Measurements from ENCODE around the gene SPACA5. TPM values are rescaled to one million over a fixed set of nuclear protein-coding genes. Genes with fewer than 3 reads are reported as not detected.
A peak's percentile ranks its signal among the peaks of the same experiment; 100 is the strongest.
"Not testable (repeated sequence)": the region's sequence is repeated elsewhere in the genome, so short reads cannot be mapped to it uniquely, and the experiment has no call there.

The SPACA5 gene
- total and polyA plus RNA-seq, 2 donors (not counting 3 experiments of a cell fraction or from before 2014, with no cell fraction given): not detected

DNA sequence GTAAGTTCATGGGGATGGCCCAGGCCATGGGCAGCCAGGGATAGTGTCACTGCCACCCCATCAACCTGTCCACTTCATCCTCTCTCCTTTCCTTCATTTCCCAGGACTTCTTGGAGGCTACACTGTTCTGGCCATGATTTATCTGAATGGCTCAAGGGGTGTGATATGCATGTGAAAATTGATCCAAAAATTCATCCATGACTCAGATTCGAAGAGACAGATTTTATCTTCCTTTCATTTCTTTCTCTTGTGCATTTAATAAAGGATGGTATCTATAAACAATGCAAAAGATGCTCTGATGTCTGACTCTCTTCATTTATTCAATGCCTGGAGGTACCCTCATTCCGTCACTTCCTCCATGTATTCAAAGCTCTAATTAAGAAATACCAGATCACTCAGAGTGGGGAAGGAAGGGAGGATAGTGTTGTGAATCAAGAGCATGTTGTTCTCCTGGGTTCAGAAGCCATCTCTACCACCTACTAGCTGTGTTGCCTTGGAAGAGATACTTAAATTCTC is 2.7 kb downstream of the SPACA5 start:
- not testable (repeated sequence) for BruUV-seq (replicated peaks)

DNA sequence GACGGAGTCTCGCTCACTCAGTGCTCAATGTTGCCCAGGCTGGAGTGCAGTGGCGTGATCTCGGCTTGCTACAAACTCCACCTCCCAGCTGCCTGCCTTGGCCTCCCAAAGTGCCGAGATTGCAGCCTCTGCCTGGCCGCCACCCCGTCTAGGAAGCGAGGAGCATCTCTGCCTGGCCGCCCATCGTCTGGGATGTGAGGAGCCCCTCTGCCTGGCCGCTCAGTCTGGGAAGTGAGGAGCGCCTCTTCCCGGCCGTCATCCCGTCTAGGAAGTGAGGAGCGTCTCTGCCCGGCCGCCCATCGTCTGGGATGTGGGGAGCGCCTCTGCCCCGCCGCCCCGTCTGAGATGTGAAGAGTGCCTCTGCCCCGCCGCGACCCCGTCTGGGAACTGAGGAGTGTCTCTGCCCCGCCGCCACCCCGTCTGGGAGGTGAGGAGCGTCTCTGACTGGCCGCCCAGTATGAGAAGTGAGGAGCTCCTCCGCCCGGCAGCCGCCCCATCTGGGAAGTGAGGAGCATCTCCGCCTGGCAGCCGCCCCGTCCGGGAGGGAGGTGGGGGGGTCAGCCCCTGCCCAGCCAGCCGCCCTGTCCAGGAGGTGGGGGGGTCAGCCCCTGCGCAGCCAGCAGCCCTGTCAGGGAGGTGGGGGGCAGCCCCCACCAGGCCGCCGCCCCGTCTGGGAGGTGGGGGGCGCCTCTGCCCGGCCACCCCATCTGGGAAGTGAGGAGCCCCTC is 10.0 kb downstream of the SPACA5 start:
- H3K9me1 ChIP-seq (replicated peaks; ENCODE audit: control insufficient read depth, extremely low read depth, insufficient read depth, low read length); H3K4me1 ChIP-seq (ENCODE audit: control insufficient read depth, extremely low read depth, insufficient read depth, low read length); POLR2A ChIA-PET; FAIRE-seq; H3K4me3 ChIP-seq (replicated peaks in 1 of 3; ENCODE audit: insufficient read depth in 1 of 3, low read depth in 1 of 3, low read length in 3 of 3); H4K20me1 ChIP-seq (replicated peaks; ENCODE audit: control insufficient read depth, extremely low read depth, insufficient read depth, low read length); intact Hi-C loops (cut with micrococcal nuclease); BruUV-seq (replicated peaks); H3K27ac ChIP-seq (ENCODE audit: insufficient read depth, low read depth, low read length); CTCF ChIA-PET; H3K9me3 ChIP-seq (replicated peaks; ENCODE audit: control insufficient read depth, insufficient read depth, low read length); dilution Hi-C loops (cut with MboI; ENCODE audit: extremely low pct_ligation_motif_present, low sequenced_read_pairs); DNase-seq (ENCODE audit: low read depth, low spot score); H3K36me3 ChIP-seq (ENCODE audit: control insufficient read depth in 2 of 2, extremely low read depth in 1 of 2, insufficient read depth in 2 of 2, low read length in 2 of 2); H3K4me2 ChIP-seq (ENCODE audit: insufficient read depth, low read length); H3K27me3 ChIP-seq (ENCODE audit: control insufficient read depth in 2 of 2, insufficient read depth in 2 of 2, low read length in 2 of 2); H3K9ac ChIP-seq (replicated peaks; ENCODE audit: extremely low read depth, insufficient read depth, low read length); H2AFZ ChIP-seq (ENCODE audit: low read depth, low read length); H3K79me2 ChIP-seq (ENCODE audit: control insufficient read depth, insufficient read depth, low read length): not testable (repeated sequence)

More for the DNA sequence above, 2.7 kb downstream of the SPACA5 start:
- dilution Hi-C loops (cut with MboI; ENCODE audit: extremely low pct_ligation_motif_present, low sequenced_read_pairs); DNase-seq (ENCODE audit: low read depth, low spot score); H3K27ac ChIP-seq (ENCODE audit: insufficient read depth, low read depth, low read length); H3K4me3 ChIP-seq (replicated peaks in 1 of 3; ENCODE audit: insufficient read depth in 1 of 3, low read depth in 1 of 3, low read length in 3 of 3); H4K20me1 ChIP-seq (replicated peaks; ENCODE audit: control insufficient read depth, extremely low read depth, insufficient read depth, low read length); H3K9ac ChIP-seq (replicated peaks; ENCODE audit: extremely low read depth, insufficient read depth, low read length); H3K4me1 ChIP-seq (ENCODE audit: control insufficient read depth, extremely low read depth, insufficient read depth, low read length); H3K9me1 ChIP-seq (replicated peaks; ENCODE audit: control insufficient read depth, extremely low read depth, insufficient read depth, low read length); intact Hi-C loops (cut with micrococcal nuclease); H2AFZ ChIP-seq (ENCODE audit: low read depth, low read length); H3K27me3 ChIP-seq (ENCODE audit: control insufficient read depth in 2 of 2, insufficient read depth in 2 of 2, low read length in 2 of 2); H3K9me3 ChIP-seq (replicated peaks; ENCODE audit: control insufficient read depth, insufficient read depth, low read length); POLR2A ChIA-PET; H3K79me2 ChIP-seq (ENCODE audit: control insufficient read depth, insufficient read depth, low read length); CTCF ChIA-PET; FAIRE-seq; H3K4me2 ChIP-seq (ENCODE audit: insufficient read depth, low read length); H3K36me3 ChIP-seq (ENCODE audit: control insufficient read depth in 2 of 2, extremely low read depth in 1 of 2, insufficient read depth in 2 of 2, low read length in 2 of 2): not testable (repeated sequence)

DNA sequence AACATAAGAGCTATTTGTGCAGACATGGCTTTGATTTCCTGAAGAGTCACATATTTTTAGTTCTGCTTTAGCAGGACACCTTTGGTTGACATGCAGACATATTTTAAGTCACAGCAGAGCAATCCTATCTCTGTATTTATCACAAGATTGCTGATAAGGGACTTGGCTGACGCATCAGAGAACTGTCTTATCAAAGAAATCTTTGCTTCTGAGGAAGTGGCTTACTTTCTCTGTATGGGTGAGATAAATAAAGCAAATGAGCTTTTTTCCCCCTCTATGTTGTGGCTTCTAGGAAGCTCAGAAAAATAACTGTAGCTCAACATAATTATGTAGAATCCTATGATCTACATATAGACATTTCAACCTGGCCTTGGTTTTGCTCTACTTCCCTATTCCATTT is 13.1 kb downstream of the SPACA5 start:
- CTCF ChIA-PET; dilution Hi-C loops (cut with MboI; ENCODE audit: extremely low pct_ligation_motif_present, low sequenced_read_pairs); H3K79me2 ChIP-seq (ENCODE audit: control insufficient read depth, insufficient read depth, low read length); POLR2A ChIA-PET; H3K9me3 ChIP-seq (replicated peaks; ENCODE audit: control insufficient read depth, insufficient read depth, low read length); H3K27ac ChIP-seq (ENCODE audit: insufficient read depth, low read depth, low read length); H3K9ac ChIP-seq (replicated peaks; ENCODE audit: extremely low read depth, insufficient read depth, low read length); H3K36me3 ChIP-seq (ENCODE audit: control insufficient read depth in 2 of 2, extremely low read depth in 1 of 2, insufficient read depth in 2 of 2, low read length in 2 of 2); H3K9me1 ChIP-seq (replicated peaks; ENCODE audit: control insufficient read depth, extremely low read depth, insufficient read depth, low read length); H2AFZ ChIP-seq (ENCODE audit: low read depth, low read length); H4K20me1 ChIP-seq (replicated peaks; ENCODE audit: control insufficient read depth, extremely low read depth, insufficient read depth, low read length); intact Hi-C loops (cut with micrococcal nuclease); H3K27me3 ChIP-seq (ENCODE audit: control insufficient read depth in 2 of 2, insufficient read depth in 2 of 2, low read length in 2 of 2); H3K4me2 ChIP-seq (ENCODE audit: insufficient read depth, low read length); BruUV-seq (replicated peaks); H3K4me3 ChIP-seq (replicated peaks in 1 of 3; ENCODE audit: insufficient read depth in 1 of 3, low read depth in 1 of 3, low read length in 3 of 3); H3K4me1 ChIP-seq (ENCODE audit: control insufficient read depth, extremely low read depth, insufficient read depth, low read length); DNase-seq (ENCODE audit: low read depth, low spot score): not testable (repeated sequence)
- peak; percentile 78 for FAIRE-seq

DNA sequence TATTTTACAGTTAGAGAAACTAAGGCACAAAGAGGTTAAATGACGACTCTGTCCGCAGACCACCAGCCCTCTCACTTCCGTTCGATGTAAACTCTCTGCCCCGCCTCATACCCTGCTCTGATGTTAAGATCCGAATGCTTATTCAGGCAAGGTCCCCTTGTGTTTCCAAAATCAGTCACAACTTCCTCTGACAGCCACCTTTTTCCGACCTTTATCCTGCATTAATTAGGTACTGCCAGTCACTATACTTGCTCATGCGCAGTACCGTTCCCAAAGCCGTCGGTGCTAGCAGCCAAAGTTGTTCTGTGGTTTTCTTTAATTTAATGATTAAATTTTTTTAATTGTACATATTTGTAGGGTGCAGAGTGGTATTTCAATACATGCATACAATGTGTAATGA is 13.7 kb downstream of the SPACA5 start:
- peak overlapping the region; percentile 90 for H3K4me2 ChIP-seq (ENCODE audit: insufficient read depth, low read length)

More for the DNA sequence above, 13.7 kb downstream of the SPACA5 start:
- H3K9me1 ChIP-seq (replicated peaks; ENCODE audit: control insufficient read depth, extremely low read depth, insufficient read depth, low read length); BruUV-seq (replicated peaks); H3K4me1 ChIP-seq (ENCODE audit: control insufficient read depth, extremely low read depth, insufficient read depth, low read length); H3K9me3 ChIP-seq (replicated peaks; ENCODE audit: control insufficient read depth, insufficient read depth, low read length); H3K79me2 ChIP-seq (ENCODE audit: control insufficient read depth, insufficient read depth, low read length); intact Hi-C loops (cut with micrococcal nuclease); dilution Hi-C loops (cut with MboI; ENCODE audit: extremely low pct_ligation_motif_present, low sequenced_read_pairs); DNase-seq (ENCODE audit: low read depth, low spot score); H3K27ac ChIP-seq (ENCODE audit: insufficient read depth, low read depth, low read length); H4K20me1 ChIP-seq (replicated peaks; ENCODE audit: control insufficient read depth, extremely low read depth, insufficient read depth, low read length); H3K36me3 ChIP-seq (ENCODE audit: control insufficient read depth in 2 of 2, extremely low read depth in 1 of 2, insufficient read depth in 2 of 2, low read length in 2 of 2); H3K27me3 ChIP-seq (ENCODE audit: control insufficient read depth in 2 of 2, insufficient read depth in 2 of 2, low read length in 2 of 2); H3K9ac ChIP-seq (replicated peaks; ENCODE audit: extremely low read depth, insufficient read depth, low read length); POLR2A ChIA-PET: not testable (repeated sequence)
- CTCF ChIA-PET: interaction anchor here (1.3 kb wide), 1 partner anchor 61 kb away, joined by 3 read pairs; no protein-coding TSS in a partner anchor
- H2AFZ ChIP-seq (ENCODE audit: low read depth, low read length): peak overlapping the region; percentile 97
- H3K4me3 ChIP-seq (replicated peaks in 1 of 3; ENCODE audit: insufficient read depth in 1 of 3, low read depth in 1 of 3, low read length in 3 of 3): peak overlapping the region in 2 of 3 experiments; percentile 56 to 90
- FAIRE-seq: peak; percentile 95
